ACHN (cell line): ENCODE measurements around the gene RAB43.
"Not testable (repeated sequence)": the region's sequence is repeated elsewhere in the genome, so short reads cannot be mapped to it uniquely, and the experiment has no call there.

ENCODE experiments used
- DNase-seq: peaks from one replicate; pipeline ENCODE4 v3.0.0-alpha.2; 2015
- in situ Hi-C: cut with HindIII; loops from 2 replicates; pipeline ENCODE4 v1.10.0; 2017; ENCODE audit warnings: low sequenced_read_pairs, low pct_ligation_motif_present, low pct_unique_long_range_greater_than_20kb

Gene RAB43

GRCh38 chr3:129121792-129122411, at the start of gene RAB43:
Gene RAB43, minus strand, starts transcription at chr3:129121804. Its CDS starts 315 bp downstream, at chr3:129121489.
- in situ Hi-C loops: no loop called here
- peak; percentile 72 for DNase-seq

- in situ Hi-C loops: no loop called here
- no peak for DNase-seq
These were observed 45.2 kb upstream of the RAB43 start for GRCh38 chr3:129166579-129167332.

GRCh38 chr3:129165594-129165993, 44.0 kb upstream of the RAB43 start:
- in situ Hi-C loops, DNase-seq: not testable (repeated sequence)

- in situ Hi-C loops: no loop called here
- DNase-seq: no peak
These were observed 42.9 kb upstream of the RAB43 start for GRCh38 chr3:129164500-129164899.

GRCh38 chr3:129162729-129163579, 41.4 kb upstream of the RAB43 start:
- in situ Hi-C loops: no loop called here
- DNase-seq: peak; percentile 19

GRCh38 chr3:129161860-129162271, 40.3 kb upstream of the RAB43 start:
- in situ Hi-C loops: no loop called here
- DNase-seq: peak; percentile 17

- DNase-seq: peak; percentile 92
- in situ Hi-C loops: no loop called here
These were observed 39.6 kb upstream of the RAB43 start, which contains the start of gene ISY1 for GRCh38 chr3:129160891-129161859. Gene ISY1, minus strand, starts transcription at chr3:129161063. Its CDS starts 88 bp downstream, at chr3:129160975.

- in situ Hi-C loops: no loop called here
- no peak for DNase-seq
These were observed 23.2 kb upstream of the RAB43 start for GRCh38 chr3:129144786-129145185.

GRCh38 chr3:129141011-129141410, 19.4 kb upstream of the RAB43 start:
- DNase-seq, in situ Hi-C loops: not testable (repeated sequence)

GRCh38 chr3:129139911-129140310, 18.3 kb upstream of the RAB43 start:
- in situ Hi-C loops: no loop called here
- DNase-seq: no peak

GRCh38 chr3:129136275-129136674, 14.7 kb upstream of the RAB43 start:
- in situ Hi-C loops, DNase-seq: not testable (repeated sequence)

- no peak for DNase-seq
- in situ Hi-C loops: no loop called here
These were observed 10.7 kb upstream of the RAB43 start for GRCh38 chr3:129132097-129132866.

- DNase-seq: no peak
- in situ Hi-C loops: no loop called here
These were observed 10.0 kb upstream of the RAB43 start for GRCh38 chr3:129131465-129132088.

GRCh38 chr3:129130291-129130813, 8.7 kb upstream of the RAB43 start:
- no peak for DNase-seq
- in situ Hi-C loops: no loop called here

- no peak for DNase-seq
- in situ Hi-C loops: no loop called here
These were observed 7.0 kb upstream of the RAB43 start for GRCh38 chr3:129128357-129129155.

GRCh38 chr3:129126726-129127280, 5.2 kb upstream of the RAB43 start:
- DNase-seq: no peak
- in situ Hi-C loops: no loop called here
